GM12878 (cell line): Measurements from ENCODE around the gene SNX4.

ENCODE experiments used
- CHD1 ChIP-seq: IDR thresholded peaks from 2 replicates; pipeline ENCODE4 v1.6.1; 2012; ENCODE audit warnings: low read depth, low read length, improper control_type of control experiment
- CTCF ChIP-seq, 3 experiments: IDR thresholded peaks in 2 of 3; conservative IDR thresholded peaks in 1 of 3; 2 replicates each; pipeline ENCODE4 v1.5.1; 2011; ENCODE audit warnings: low read depth in 3 of 3, low read length in 3 of 3, mild to moderate bottlenecking in 3 of 3, control low read depth in 2 of 3, moderate library complexity in 2 of 3, inconsistent platforms in 1 of 3, mixed read lengths in 1 of 3; ENCODE audit not compliant: control insufficient read depth in 2 of 3, insufficient read depth in 1 of 3; ENCODE audit errors: extremely low read depth in 1 of 3
- GABPA ChIP-seq: IDR thresholded peaks from 2 replicates; pipeline ENCODE4 v1.6.1; 2014; ENCODE audit warnings: antibody characterized with exemption, low read depth, mild to moderate bottlenecking, inconsistent platforms
- HDAC6 ChIP-seq: fragments of 200-600 bp; sonication (generic); IDR thresholded peaks from one replicate; pipeline ENCODE4 v1.8.0; 2017; ENCODE audit warnings: antibody characterized with exemption; ENCODE audit not compliant: unreplicated experiment
- MAX ChIP-seq: IDR thresholded peaks from 2 replicates; pipeline ENCODE4 v1.6.1; 2012; ENCODE audit warnings: low read depth, low read length, improper control_type of control experiment
- MLLT1 ChIP-seq: fragments of 450-650 bp; IDR thresholded peaks from 2 replicates; pipeline ENCODE4 v1.6.1; 2016; ENCODE audit warnings: mild to moderate bottlenecking
- NR2C2 ChIP-seq: IDR thresholded peaks from 2 replicates; pipeline ENCODE4 v1.6.1; 2011; ENCODE audit warnings: borderline replicate concordance, low read depth; ENCODE audit not compliant: control insufficient read depth, insufficient read length
- POLR2A ChIP-seq: IDR thresholded peaks from 2 replicates; pipeline ENCODE4 v1.6.1; 2011; ENCODE audit warnings: low read depth, mild to moderate bottlenecking, low read length
- POLR2AphosphoS2 ChIP-seq: IDR thresholded peaks from 2 replicates; pipeline ENCODE4 v1.6.1; 2011; ENCODE audit warnings: low read depth, mild to moderate bottlenecking, low read length, improper control_type of control experiment, moderate library complexity
- RCOR1 ChIP-seq: conservative IDR thresholded peaks from 2 replicates; pipeline ENCODE4 v1.6.1; 2012; ENCODE audit warnings: low read depth, low read length, improper control_type of control experiment
- SIX5 ChIP-seq: IDR thresholded peaks from 2 replicates; pipeline ENCODE4 v1.6.1; 2011; ENCODE audit warnings: mild to moderate bottlenecking, low read depth, low read length, moderate library complexity; ENCODE audit not compliant: severe bottlenecking
- SMARCA5 ChIP-seq: fragments of 450-650 bp; IDR thresholded peaks from 2 replicates; pipeline ENCODE4 v1.6.1; 2017; ENCODE audit warnings: mild to moderate bottlenecking
- SMC3 ChIP-seq: IDR thresholded peaks from 2 replicates; pipeline ENCODE4 v1.6.1; 2011; ENCODE audit warnings: low read length, improper control_type of control experiment, borderline replicate concordance
- ZNF274 ChIP-seq: IDR thresholded peaks from one replicate; pipeline ENCODE4 v1.8.0; 2011; ENCODE audit not compliant: insufficient read length, insufficient read depth

- TF ChIP-seq NR2C2 = no peak
- no peak for TF ChIP-seq POLR2A
- TF ChIP-seq ZNF274 = no peak
- no peak for TF ChIP-seq MLLT1
- TF ChIP-seq GABPA = no peak
- TF ChIP-seq CTCF (IDR thresholded peaks at IDR 0.05 in 2 of 3, conservative IDR thresholded peaks at IDR 0.05 in 1 of 3; ENCODE audit: control insufficient read depth in 2 of 3, extremely low read depth in 1 of 3, insufficient read depth in 1 of 3, low read depth in 3 of 3, low read length in 3 of 3) = no peak
- no peak for TF ChIP-seq CHD1
- TF ChIP-seq HDAC6 = no peak
- TF ChIP-seq RCOR1 = no peak
- no peak for TF ChIP-seq SMC3
- TF ChIP-seq SMARCA5 = no peak
- TF ChIP-seq SIX5 = no peak
- TF ChIP-seq MAX = no peak
- no peak for TF ChIP-seq POLR2AphosphoS2
Measured at GRCh38 chr3:125433611-125434041, 86.4 kb downstream of the SNX4 start.
